ENCODE measurements around the gene DNLZ.
"Not testable (repeated sequence)": the region's sequence is repeated elsewhere in the genome, so short reads cannot be mapped to it uniquely, and the experiment has no call there.

Gene DNLZ

GRCh38 chr9:136331030-136331429 is 32.5 kb downstream of the DNLZ start:
- no peak for DNase-seq (ENCODE audit: low read depth)

DNA sequence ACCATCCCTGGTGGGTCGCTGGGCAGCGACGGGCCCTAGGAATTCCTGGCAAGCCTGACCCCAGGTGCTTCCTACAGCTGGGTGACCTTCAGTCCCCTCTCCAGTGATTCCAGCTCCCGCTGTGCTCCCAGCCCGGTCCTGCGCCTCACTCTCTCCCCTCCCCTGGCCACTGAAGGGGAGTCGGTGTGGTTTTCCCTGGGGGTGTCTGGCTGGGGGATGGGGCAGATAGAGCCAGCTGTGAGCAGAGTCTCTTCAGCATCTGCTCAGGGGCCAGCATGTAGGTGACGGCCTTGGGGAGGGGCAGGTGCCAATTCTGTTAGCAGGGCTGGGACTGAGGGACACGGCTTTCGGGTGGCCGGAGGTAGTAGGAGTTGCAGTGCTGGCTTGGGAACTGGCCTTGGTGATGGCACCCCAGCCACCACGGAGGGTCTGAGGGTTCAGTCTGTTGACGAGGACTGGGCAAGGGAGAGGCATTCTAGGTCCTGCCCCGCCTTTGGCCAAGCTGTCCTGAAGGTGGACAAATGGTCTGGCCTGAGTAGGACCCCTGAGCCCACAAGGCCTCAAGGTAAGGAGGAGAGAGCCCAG is 33.0 kb downstream of the DNLZ start:
- no peak for DNase-seq (ENCODE audit: low read depth)

DNA sequence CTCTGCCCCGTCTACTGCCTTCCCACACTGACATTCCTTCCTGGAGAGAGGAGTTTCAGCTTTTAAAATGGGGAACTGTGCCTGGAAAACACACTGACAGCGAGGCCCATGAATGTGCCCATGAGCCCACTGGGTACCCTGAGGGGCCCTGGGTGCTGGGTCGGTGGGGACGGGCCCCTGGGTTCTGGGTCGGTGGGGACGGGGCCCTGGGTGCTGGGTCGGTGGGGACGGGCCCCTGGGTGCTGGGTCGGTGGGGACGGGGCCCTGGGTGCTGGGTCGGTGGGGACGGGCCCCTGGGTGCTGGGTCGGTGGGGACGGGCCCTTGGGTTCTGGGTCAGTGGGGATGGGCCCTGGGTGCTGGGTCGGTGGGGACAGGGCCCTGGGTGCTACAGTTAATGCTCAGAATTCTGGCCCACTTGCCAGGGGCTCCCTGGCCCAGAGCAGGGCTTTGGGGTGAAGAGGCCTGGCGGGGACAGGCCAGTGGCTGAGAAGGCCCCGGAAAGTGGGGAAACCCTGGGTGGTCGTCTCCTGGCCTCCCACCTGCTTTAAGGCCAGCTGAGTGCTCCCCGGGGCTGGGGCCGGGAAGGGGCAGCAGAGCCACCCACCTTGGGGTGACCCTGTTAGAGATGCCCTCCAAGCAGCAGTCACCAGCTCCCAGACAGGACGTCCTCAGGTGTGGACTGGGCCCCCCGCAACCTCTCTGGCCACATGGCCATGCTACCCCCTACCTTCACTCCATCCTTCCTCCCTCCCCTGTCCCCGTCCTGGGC is 33.7 kb downstream of the DNLZ start:
- no peak for DNase-seq (ENCODE audit: low read depth)

- DNase-seq (ENCODE audit: low read depth) = no peak
These were observed 34.3 kb downstream of the DNLZ start for GRCh38 chr9:136329211-136329627.

- DNase-seq (ENCODE audit: low read depth) = peak; percentile 43
These were observed 34.9 kb downstream of the DNLZ start for GRCh38 chr9:136328622-136329041.

GRCh38 chr9:136328011-136328621 is 35.4 kb downstream of the DNLZ start:
- DNase-seq (ENCODE audit: low read depth) = peak; percentile 26

- DNase-seq (ENCODE audit: low read depth) = peak; percentile 62
These were observed 36.1 kb downstream of the DNLZ start, which contains the start of gene GPSM1 for GRCh38 chr9:136327304-136327974. Gene GPSM1 (plus strand): TSS chr9:136327539. CDS start chr9:136327696, 157 bp downstream.

DNA sequence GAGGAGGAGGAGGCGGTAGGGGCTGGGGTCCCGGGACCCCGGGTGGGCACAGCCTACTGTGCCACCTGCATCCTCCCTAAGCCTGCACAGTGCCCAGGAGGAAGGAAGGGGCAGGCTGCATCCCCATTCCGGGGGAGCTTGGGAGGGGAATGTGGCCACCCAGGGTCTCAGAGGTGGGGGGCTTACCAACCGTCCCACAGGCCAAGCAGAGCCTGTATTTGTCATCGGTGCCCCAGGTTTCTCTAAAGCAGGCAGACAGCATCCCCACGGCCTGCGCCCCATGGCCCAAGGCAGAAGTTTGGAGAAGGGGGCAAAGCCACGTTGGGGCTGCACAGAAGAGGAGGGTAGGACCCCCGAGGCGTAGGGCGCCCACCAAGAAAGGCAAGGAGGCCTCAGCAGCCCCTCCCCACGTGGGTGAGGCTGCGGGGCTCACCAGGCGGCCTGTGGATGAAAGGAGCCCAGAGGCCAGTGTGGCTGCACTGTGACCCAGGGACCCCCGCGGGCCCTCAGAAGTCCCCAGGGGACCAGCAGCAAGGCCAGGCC is 36.7 kb downstream of the DNLZ start:
- no peak for DNase-seq (ENCODE audit: low read depth)

GRCh38 chr9:136326061-136326760 is 37.3 kb downstream of the DNLZ start:
- DNase-seq (ENCODE audit: low read depth) = peak; percentile 73

DNA sequence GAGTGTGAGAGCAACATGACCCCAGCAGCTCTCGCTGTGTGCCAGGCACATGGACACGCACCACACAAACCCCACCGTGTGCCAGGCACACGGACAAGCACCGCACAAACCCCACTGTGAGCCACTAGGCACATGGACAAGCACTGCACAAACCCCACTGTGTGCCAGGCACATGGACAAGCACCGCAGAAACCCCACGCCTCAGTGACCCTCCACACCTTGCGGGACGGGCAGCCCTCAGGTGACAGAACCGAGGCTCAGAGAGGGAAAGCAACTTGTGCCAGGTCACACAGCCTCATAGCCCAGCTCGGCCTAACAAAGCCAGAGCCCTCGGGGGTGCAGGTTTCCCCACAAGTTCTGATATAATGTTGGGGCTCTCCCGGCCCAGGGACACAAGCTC is 38.2 kb downstream of the DNLZ start:
- no peak for DNase-seq (ENCODE audit: low read depth)

- no peak for DNase-seq (ENCODE audit: low read depth)
These were observed 38.8 kb downstream of the DNLZ start for GRCh38 chr9:136324501-136325300.

GRCh38 chr9:136323371-136323789 is 40.2 kb downstream of the DNLZ start:
- DNase-seq (ENCODE audit: low read depth) = no peak

GRCh38 chr9:136322756-136323330 is 40.7 kb downstream of the DNLZ start:
- DNase-seq (ENCODE audit: low read depth) = no peak

DNA sequence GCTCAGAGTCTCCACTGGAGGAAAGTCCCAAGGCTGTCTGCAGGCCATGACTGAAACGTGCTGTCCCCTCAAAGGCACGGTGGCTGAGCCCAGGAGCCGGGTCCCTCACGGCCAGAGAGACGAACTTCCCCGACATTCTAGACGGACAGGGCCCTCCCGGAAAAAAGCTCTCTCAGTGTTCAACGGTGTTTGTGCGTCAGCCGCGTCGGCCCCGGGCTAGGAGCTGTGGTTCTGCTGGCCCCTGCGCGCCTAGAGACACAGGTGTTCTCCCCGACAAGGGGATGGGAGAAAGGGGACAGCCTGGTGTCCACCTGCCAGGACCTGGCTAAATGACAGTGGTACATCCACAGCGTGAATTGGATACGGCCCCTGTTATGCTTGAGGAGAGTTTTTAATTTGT is 42.0 kb downstream of the DNLZ start:
- no peak for DNase-seq (ENCODE audit: low read depth)

- not testable (repeated sequence) for DNase-seq (ENCODE audit: low read depth)
These were observed 42.6 kb downstream of the DNLZ start for GRCh38 chr9:136320972-136321371.

DNA sequence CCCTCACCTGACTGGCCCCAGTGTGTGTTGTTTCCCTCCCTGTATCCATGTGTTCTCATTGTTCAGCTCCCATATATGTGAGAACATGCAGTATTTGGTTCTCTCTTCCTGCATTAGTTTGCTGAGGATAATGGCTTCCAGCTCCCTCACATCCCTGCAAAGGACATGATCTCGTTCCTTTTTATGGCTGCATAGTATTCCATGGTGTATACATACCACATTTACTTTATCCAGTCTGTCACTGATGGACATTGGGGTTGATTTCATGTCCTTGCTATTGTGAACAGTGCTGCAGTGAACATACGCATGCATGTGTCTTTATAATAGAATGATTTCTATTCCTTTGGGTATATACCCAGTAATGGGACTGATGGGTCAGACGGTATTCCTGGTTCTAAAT is 43.6 kb downstream of the DNLZ start:
- DNase-seq (ENCODE audit: low read depth) = not testable (repeated sequence)

GRCh38 chr9:136319244-136319643 is 44.3 kb downstream of the DNLZ start:
- DNase-seq (ENCODE audit: low read depth) = not testable (repeated sequence)

DNA sequence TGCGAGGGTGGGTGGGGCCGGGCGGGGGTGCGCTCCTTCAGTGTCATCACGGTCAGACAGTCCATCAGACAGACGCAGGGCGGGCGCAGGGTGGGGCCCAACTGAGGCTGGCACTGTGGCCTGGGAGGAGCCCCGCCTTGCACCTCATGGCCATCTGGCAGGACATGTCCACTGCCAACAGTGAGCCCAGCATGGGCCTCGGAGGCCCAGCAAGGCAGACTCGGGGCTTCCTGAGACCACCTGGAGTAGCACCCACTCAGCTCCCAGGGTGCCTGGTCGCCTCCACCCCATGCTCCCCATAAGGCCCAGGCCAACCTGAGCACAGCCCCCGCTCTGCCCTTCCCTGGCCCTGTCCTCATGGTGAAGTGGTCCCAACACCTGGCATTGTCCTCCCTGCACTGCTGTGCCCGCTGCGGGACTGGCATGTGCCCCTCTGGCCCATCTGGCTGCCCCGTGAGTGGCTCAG is 44.7 kb downstream of the DNLZ start:
- no peak for DNase-seq (ENCODE audit: low read depth)

GRCh38 chr9:136318111-136318775 is 45.3 kb downstream of the DNLZ start:
- DNase-seq (ENCODE audit: low read depth) = no peak

- DNase-seq (ENCODE audit: low read depth) = no peak
These were observed 45.8 kb downstream of the DNLZ start for GRCh38 chr9:136317695-136318094.

All from ELR (cell line).